AG08396 (cell line): ENCODE measurements around the gene EIF5AL1.
"Not testable (repeated sequence)": the region's sequence is repeated elsewhere in the genome, so short reads cannot be mapped to it uniquely, and the experiment has no call there.

Experiments used
- DNase-seq: peaks from one replicate; pipeline ENCODE4 v3.0.0; 2012; ENCODE audit warnings: low spot score, mixed read lengths

The EIF5AL1 gene

DNA sequence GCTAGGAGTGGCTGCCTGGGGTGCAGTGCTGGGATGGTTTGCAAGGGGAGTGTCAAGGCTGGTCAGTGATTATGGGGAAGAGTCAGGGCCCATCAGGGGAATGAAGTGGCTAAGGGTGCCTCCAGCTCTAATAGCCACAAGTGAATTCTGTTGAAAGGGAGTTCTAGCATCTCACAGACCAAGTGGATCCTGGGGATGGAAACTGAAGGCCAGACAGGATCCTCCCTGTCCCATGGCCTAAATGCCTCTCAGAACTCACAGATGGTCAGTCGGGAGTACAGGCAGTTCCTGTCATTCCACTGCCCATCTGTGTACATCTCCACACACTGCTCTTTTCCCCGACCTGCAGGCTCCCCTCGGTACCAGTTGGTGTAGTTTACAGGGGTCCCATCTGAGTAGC lies 44.6 kb downstream of the EIF5AL1 start:
- DNase-seq = not testable (repeated sequence)

DNA sequence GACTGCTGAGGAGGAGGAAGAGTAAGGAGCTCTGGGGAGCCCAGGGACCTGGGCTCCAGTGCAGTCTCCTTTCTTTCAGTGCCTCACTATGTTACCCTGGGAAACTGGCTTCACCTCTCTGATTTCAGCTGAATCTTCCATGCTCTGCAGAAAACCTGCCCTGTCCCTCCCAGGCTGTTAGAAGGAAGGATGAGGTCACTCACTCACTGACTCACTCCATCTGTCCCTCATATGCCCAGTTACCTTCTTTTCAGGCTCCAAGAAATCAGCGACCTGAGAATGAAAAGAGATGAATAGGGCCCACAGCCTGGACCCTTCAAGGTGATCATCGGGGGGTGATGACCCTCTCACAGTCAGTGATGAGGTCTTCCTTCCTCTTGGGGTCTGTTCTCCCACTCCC lies 47.4 kb downstream of the EIF5AL1 start:
- no peak for DNase-seq

DNA sequence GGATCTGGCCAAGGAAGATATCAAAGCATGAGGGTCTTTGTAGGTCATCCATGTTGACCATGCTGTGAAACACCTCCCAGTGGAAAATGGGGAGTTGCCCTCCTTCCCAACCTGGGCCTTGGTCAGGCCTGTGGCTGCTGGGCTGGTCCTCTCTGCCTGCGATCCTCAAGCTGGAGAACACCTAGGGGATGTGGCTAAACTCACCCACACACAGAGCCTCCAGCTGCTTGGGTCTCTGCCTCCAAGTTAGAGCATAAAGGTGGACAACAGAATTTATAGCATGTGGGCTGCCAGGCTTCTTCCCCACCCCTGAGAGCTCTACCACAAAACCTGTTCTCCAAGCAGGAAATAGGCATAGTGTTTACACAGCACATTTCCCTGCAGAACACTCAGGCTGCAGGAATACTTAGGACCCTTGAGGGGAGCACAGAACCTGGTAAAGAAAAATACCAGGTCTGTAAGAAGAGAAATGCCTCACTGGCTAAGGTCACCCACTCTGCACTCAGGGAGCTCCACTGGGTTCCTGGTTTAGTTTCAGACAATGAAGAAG lies 47.9 kb downstream of the EIF5AL1 start, which contains the start of gene SFTPA2:
SFTPA2 (minus strand) TSS at position 248 of the 550 bp plus-strand sequence. CDS start 924 bp downstream, outside the sequence.
- DNase-seq = no peak

DNA sequence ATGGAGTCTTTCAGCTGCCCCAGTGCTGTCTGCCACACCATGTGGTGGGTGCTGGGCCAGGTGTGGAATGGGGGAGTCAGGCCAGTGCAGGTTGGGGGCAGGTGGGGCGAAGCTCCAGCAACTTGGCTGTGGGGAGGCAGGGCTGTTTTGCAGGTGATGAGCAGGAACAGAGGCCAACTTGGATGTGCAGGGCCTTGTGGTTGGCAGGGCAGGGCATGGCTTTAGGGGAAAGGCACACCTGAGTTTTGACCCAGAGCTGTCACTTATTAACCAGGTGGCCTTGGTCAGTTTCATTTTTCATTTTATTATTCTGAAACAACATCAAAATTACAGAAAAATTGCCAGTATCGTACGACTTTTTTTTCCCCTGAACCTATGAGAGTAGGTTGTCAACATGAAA lies 48.9 kb downstream of the EIF5AL1 start:
- DNase-seq = no peak

DNA sequence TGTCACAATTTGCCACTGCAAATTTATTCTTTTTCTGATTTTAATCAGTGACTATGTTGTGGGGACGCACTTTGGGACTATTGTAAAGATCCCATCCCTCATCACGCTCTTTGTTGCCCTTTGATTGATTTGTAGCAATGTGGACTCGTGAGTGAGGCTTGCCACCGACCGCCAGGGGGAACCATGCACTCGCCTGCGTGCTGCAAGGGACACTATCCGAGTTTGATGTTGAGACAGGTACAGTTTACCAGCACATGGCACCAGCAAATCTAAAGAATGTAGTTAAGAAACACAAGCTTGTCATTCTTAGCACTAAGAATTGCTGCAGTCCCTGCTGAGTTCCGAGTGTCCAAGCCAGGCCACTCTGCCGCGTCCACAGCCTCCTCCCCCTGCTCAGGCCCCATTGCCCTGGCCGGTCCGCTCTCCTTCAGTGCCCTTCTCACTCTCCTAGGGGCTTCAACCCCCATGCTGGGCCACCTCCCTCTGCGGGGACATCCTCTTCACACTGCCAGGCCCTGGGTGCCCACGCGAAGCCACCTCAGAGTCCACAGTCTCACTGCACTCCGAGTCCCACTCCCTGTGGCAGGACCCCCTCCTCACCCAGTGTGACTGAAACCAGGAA lies 49.9 kb downstream of the EIF5AL1 start:
- peak; percentile 58 for DNase-seq

DNA sequence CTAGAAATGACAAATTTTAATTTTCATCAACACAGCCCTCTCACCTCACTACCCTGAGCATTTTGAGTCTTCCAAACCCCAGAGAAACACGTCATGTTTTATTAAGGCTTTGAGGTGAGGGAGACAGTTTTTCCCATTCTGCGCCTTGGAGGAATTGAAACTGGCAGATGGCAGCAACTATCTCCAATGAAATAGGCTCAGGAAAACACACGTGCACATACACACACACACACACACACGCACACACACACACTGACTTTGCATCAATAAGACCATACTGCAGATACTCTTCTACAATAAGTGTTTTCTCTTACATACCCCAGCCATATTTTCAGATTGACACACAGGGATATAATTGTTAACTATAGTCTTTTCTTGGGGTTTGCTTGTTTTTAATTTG lies 51.1 kb downstream of the EIF5AL1 start:
- DNase-seq = no peak
